ENCODE results near the gene BCAN. TPM values are rescaled to one million over a fixed set of nuclear protein-coding genes. Genes with fewer than 3 reads are reported as not detected.

Gene BCAN, protein sequence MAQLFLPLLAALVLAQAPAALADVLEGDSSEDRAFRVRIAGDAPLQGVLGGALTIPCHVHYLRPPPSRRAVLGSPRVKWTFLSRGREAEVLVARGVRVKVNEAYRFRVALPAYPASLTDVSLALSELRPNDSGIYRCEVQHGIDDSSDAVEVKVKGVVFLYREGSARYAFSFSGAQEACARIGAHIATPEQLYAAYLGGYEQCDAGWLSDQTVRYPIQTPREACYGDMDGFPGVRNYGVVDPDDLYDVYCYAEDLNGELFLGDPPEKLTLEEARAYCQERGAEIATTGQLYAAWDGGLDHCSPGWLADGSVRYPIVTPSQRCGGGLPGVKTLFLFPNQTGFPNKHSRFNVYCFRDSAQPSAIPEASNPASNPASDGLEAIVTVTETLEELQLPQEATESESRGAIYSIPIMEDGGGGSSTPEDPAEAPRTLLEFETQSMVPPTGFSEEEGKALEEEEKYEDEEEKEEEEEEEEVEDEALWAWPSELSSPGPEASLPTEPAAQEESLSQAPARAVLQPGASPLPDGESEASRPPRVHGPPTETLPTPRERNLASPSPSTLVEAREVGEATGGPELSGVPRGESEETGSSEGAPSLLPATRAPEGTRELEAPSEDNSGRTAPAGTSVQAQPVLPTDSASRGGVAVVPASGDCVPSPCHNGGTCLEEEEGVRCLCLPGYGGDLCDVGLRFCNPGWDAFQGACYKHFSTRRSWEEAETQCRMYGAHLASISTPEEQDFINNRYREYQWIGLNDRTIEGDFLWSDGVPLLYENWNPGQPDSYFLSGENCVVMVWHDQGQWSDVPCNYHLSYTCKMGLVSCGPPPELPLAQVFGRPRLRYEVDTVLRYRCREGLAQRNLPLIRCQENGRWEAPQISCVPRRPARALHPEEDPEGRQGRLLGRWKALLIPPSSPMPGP
- 0.13 TPM in 1 of 2 replicates, not detected in the other for total RNA-seq

DNA sequence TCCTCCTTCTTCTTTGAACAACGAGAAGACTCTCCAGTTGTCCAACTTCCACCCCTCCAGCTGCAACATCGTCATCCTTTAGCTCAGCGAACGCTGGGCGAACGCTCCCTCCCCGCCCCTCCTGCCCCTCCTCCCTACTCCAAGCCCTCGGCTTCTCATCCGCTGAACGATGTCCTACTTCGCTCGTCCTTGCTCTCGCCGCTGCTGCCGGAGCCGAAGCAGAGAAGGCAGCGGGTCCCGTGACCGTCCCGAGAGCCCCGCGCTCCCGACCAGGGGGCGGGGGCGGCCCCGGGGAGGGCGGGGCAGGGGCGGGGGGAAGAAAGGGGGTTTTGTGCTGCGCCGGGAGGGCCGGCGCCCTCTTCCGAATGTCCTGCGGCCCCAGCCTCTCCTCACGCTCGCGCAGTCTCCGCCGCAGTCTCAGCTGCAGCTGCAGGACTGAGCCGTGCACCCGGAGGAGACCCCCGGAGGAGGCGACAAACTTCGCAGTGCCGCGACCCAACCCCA, at the start of gene BCAN:
BCAN (plus strand) TSS at position 357 of the 504 bp plus-strand sequence. CDS start 3,938 bp downstream, outside the sequence.

DNA sequence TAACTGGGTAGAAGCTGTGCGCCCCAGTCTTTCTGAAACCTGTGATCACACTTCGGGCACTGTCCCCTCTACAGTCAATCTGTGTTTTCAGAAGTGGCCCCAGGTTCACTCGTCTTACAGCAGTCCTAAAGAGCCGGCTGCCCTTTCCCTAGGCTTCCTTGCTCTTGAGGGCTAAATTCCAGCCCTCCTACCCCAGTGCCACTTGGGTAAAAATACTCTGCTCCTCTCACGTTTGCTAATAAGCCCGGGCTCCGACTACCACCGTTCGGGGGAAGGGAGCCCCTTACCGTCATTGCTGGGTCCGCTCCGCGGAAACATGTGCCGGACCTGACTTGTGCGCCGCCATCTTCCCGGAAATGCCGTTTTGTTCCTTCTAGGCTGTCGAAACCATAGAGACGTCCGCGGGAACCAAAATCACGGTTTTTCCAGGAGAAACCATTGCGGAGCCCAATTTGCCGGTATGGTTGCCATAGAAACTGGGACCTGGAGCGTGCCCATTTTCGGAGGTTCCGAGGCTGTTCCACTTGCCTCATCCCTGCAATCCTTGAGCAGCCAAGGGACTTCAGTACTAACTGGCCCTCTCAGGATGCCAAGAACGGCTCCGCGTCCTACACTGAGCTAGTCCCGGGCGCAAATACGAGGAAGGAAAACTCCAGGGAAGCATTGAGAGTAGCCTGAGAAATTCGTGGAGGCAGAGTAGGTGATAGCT, 40.6 kb upstream of the BCAN start, which contains the start of gene GPATCH4:
GPATCH4 (minus strand) TSS at position 358 of the 709 bp plus-strand sequence.

DNA sequence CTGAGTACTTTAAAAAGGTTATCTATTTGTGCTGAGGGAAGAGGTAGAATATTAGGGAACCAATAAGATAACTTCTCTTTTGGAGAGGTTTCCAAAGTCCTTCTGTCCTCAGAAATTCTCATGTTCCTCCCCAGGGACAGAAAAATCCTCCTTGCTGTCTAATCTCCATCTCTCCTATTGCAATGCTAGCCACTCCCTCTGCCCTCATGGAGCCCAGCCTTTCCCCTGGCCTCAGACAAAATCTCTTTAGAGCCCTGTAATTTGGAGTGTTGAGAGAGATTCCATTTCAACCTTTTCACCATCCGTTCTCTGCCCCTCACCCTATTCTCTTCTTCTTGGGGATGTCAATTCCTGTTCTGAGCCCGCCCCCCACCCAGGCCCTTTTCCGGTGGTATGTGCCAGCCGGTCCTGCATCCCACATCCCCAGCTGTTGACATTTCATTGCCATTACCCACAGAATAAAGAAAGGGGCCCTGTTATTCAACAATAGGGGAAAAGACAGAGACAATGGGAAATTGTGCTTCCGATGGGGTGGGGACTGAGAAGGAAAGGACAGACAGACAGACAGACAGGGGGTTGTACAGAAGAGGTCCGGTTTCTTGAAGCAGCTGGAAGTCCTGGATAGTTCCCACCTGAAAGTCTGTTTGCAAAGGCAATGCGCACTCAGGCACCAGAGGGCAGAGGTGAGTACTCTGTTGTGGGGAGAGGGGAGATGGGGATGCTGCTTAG, 22.9 kb upstream of the BCAN start, which contains the start of gene HAPLN2:
HAPLN2 (plus strand) TSS at position 563 of the 729 bp plus-strand sequence. CDS start 4,076 bp downstream, outside the sequence.

DNA sequence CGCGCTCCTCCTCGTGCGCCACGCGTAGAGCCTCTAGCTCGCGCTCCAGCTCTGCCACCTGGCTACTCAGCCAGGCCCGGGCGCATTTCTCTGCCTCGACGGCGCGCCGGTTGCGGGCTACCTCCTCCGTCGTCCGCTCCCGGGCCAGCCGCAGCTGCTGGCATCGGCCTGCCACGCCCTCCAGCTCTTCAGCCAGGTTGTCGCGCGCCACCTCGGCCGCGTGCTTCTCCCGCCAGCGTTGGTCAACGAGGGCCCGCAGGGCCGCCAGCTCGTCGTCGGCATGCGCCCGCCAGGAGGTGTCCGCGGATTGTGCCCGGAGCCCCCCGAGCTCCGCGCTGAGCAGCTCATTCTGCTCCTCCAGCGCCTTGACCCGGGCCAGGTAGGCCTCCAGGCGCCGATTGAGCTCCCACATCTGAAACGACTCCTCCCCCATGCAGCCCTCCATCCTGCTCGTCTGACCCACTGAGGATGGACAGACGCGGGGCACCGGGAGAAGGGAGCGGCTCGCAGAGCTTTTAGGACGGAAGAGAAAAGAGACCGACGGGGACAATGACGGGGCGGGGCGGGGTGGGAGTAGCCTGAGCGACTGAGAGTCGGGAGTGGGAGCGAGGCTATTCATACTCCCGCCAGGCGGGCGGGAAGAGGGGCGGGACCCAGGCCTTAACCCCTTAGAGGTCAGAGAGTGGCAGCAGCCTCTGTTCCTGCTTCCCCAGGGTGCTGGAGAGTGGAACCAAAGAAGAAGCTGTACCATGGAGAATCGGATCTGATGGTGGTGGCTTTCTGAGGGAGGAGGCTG, 35.1 kb downstream of the BCAN start, which contains the start of gene NES:
NES (minus strand) TSS at position 588 of the 796 bp plus-strand sequence; CDS start at position 445, 143 bp downstream.

DNA sequence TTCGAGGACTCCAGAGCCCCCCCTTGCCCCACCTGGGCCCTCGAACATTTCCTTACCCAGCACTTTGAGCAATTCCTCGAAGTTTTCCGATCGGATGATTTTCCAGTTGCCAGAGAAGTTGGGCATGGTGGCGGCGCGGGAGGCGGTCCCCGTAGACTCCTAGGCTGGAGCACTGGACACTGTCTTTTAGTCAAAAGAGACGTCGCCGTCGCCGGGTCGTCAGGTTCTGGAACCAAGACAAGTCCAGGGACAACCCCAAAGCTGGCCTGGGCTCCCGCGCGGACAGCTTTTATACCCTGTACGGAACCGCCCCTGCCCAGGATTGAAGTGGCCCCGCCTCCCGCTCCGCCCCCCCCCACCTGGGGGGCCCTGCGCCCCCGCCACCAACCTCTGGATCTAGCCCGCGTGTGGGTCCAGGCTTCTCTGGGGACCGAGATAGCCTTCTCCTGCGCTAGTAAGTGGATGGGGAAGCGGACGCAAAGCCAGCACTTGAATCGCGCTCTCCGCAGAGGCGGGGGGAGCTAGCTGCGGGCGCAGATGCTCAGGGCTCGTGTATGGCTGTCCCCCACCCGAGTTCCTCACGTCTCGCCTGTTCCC, 63.5 kb downstream of the BCAN start, which contains the start of gene CRABP2:
CRABP2 (minus strand) TSS at position 263 of the 597 bp plus-strand sequence; CDS start at position 126, 137 bp downstream.

Other genes starting within 250 kb of the BCAN start
- 6.3 and 13.2 TPM in 2 replicates for gene MEF2D, start 141.3 kb upstream of the BCAN start, total RNA-seq
- 18.8 and 25.0 TPM in 2 replicates for gene IQGAP3, start 69.6 kb upstream of the BCAN start, total RNA-seq
- gene TTC24, start 62.4 kb upstream of the BCAN start, total RNA-seq = not detected in 2 replicates
- gene NAXE, start 50.3 kb upstream of the BCAN start, total RNA-seq = 64.0 and 67.9 TPM in 2 replicates
- 9.9 and 14.3 TPM in 2 replicates for gene GPATCH4, start 40.6 kb upstream of the BCAN start, total RNA-seq
- not detected in 2 replicates for gene HAPLN2, start 22.7 kb upstream of the BCAN start, total RNA-seq
- gene NES, start 35.3 kb downstream of the BCAN start, total RNA-seq = 124 and 159 TPM in 2 replicates
- 7.3 and 8.6 TPM in 2 replicates for gene CRABP2, start 63.5 kb downstream of the BCAN start, total RNA-seq
- gene METTL25B, start 86.4 kb downstream of the BCAN start, total RNA-seq = 5.7 and 7.7 TPM in 2 replicates
- gene ISG20L2, start 86.6 kb downstream of the BCAN start, total RNA-seq = 7.7 and 7.8 TPM in 2 replicates
- gene MRPL24, start 99.0 kb downstream of the BCAN start, total RNA-seq = 69.2 and 94.5 TPM in 2 replicates
- 188 and 200 TPM in 2 replicates for gene HDGF, start 109.6 kb downstream of the BCAN start, total RNA-seq
- 10.4 and 13.3 TPM in 2 replicates for gene PRCC, start 125.4 kb downstream of the BCAN start, total RNA-seq
- 0.19 and 0.53 TPM in 2 replicates for gene SH2D2A, start 174.7 kb downstream of the BCAN start, total RNA-seq
- under 0.01 TPM in 1 of 2 replicates, not detected in the other for gene INSRR, start 217.0 kb downstream of the BCAN start, total RNA-seq
- not detected in 2 replicates for gene NTRK1, start 218.7 kb downstream of the BCAN start, total RNA-seq

All from aortic smooth muscle cell (primary cell).